Measurements from ENCODE around the gene ARHGAP42.

Gene ARHGAP42

DNA sequence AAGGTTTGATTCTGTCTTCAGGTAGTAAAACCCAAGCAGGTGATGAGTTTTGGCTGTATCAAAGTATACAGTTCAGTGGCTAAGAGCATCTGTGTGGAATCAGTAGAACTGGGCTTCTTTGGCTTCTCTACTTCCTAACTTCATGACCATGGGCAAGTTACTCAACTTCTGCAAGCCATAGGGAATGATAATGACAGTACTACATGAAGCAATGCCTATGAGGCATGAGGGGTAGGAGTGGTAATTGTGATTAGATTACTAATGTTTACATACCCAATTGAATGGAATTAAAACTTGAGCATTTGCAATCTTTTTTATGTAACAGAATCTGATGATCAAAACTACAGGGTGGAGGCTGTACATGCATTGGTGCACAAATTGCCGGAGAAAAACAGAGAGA lies 278.3 kb downstream of the ARHGAP42 start:
- no peaks in the 10 kb centered on the region for H4K20me1 ChIP-seq (ENCODE audit: low read depth, low read length)
- H3F3A ChIP-seq (ENCODE audit: insufficient read depth) = no peaks in the 10 kb centered on the region
- no peak overlapping the region for H2AFZ ChIP-seq (ENCODE audit: low read depth, low read length, severe bottlenecking)
- TF ChIP-seq CTCF (IDR thresholded peaks at IDR 0.05; ENCODE audit: insufficient read depth, low read length, poor library complexity, severe bottlenecking) (no peak), EZH2phosphoT487 (conservative IDR thresholded peaks at IDR 0.05; ENCODE audit: low read length) (no peak)
- no peak overlapping the region for H3K9ac ChIP-seq (ENCODE audit: low read length)
- no peak overlapping the region for H3K4me2 ChIP-seq (ENCODE audit: low read depth, low read length, poor library complexity, severe bottlenecking)
- no peaks in the 10 kb centered on the region for H3K9me3 ChIP-seq (ENCODE audit: insufficient read depth, low read length)
- no peaks in the 10 kb centered on the region for H3K36me3 ChIP-seq (ENCODE audit: low read length)
- no peak overlapping the region for H3K27ac ChIP-seq (ENCODE audit: low read depth, low read length)
- H3K79me2 ChIP-seq (ENCODE audit: insufficient read depth, low read length) = no peaks in the 10 kb centered on the region
- H3K9me2 ChIP-seq (replicated peaks; ENCODE audit: insufficient read depth, low read length) = no peaks in the 10 kb centered on the region
- H3K27me3 ChIP-seq (ENCODE audit: low read length) = no peaks in the 10 kb centered on the region
- no peak overlapping the region for H3K4me3 ChIP-seq (ENCODE audit: insufficient read depth, low read length, poor library complexity, severe bottlenecking)

DNA sequence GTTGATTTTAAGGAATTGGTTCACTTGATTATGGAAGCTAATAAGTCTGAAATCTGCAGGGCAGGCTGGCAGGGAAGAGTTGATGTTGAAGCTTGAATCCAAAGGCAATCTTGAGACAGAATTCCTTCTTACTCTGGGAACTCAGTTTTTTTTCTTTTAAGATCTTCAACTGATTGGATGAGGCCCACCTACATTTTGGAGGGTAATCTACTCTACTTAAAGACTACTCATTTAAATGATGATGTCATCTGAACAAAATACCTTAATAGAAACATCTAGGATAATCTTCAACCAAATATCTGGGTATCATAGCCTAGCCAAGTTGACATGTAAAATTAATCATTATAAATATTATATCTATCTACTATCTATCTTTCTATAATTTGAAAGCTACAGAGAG lies 279.3 kb downstream of the ARHGAP42 start:
- H3K27me3 ChIP-seq (ENCODE audit: low read length) = no peaks in the 10 kb centered on the region
- no peaks in the 10 kb centered on the region for H3K9me2 ChIP-seq (replicated peaks; ENCODE audit: insufficient read depth, low read length)
- no peak overlapping the region for H3K27ac ChIP-seq (ENCODE audit: low read depth, low read length)
- no peak overlapping the region for H3K9ac ChIP-seq (ENCODE audit: low read length)
- H3K79me2 ChIP-seq (ENCODE audit: insufficient read depth, low read length) = no peaks in the 10 kb centered on the region
- H3F3A ChIP-seq (ENCODE audit: insufficient read depth) = no peaks in the 10 kb centered on the region
- TF ChIP-seq EZH2phosphoT487 (conservative IDR thresholded peaks at IDR 0.05; ENCODE audit: low read length) = no peak
- TF ChIP-seq CTCF (IDR thresholded peaks at IDR 0.05; ENCODE audit: insufficient read depth, low read length, poor library complexity, severe bottlenecking) = no peak
- no peak overlapping the region for H3K4me3 ChIP-seq (ENCODE audit: insufficient read depth, low read length, poor library complexity, severe bottlenecking)
- no peaks in the 10 kb centered on the region for H4K20me1 ChIP-seq (ENCODE audit: low read depth, low read length)
- no peaks in the 10 kb centered on the region for H3K9me3 ChIP-seq (ENCODE audit: insufficient read depth, low read length)
- no peaks in the 10 kb centered on the region for H3K36me3 ChIP-seq (ENCODE audit: low read length)
- H3K4me2 ChIP-seq (ENCODE audit: low read depth, low read length, poor library complexity, severe bottlenecking) = no peak overlapping the region
- H2AFZ ChIP-seq (ENCODE audit: low read depth, low read length, severe bottlenecking) = no peak overlapping the region

GRCh38 chr11:100969008-100969407 lies 281.9 kb downstream of the ARHGAP42 start:
- Histone ChIP-seq H3K4me2 (ENCODE audit: low read depth, low read length, poor library complexity, severe bottlenecking) (no peak overlapping the region), H2AFZ (ENCODE audit: low read depth, low read length, severe bottlenecking) (no peak overlapping the region), H3K27ac (ENCODE audit: low read depth, low read length) (no peak overlapping the region), H3K27me3 (ENCODE audit: low read length) (no peaks in the 10 kb centered on the region), H3K9me3 (ENCODE audit: insufficient read depth, low read length) (no peaks in the 10 kb centered on the region), H4K20me1 (ENCODE audit: low read depth, low read length) (no peaks in the 10 kb centered on the region), H3K9me2 (replicated peaks; ENCODE audit: insufficient read depth, low read length) (no peaks in the 10 kb centered on the region), H3K9ac (ENCODE audit: low read length) (no peak overlapping the region), H3K36me3 (ENCODE audit: low read length) (no peaks in the 10 kb centered on the region), H3K79me2 (ENCODE audit: insufficient read depth, low read length) (no peaks in the 10 kb centered on the region), H3F3A (ENCODE audit: insufficient read depth) (no peaks in the 10 kb centered on the region), H3K4me3 (ENCODE audit: insufficient read depth, low read length, poor library complexity, severe bottlenecking) (no peak overlapping the region)
- TF ChIP-seq CTCF (IDR thresholded peaks at IDR 0.05; ENCODE audit: insufficient read depth, low read length, poor library complexity, severe bottlenecking) (no peak), EZH2phosphoT487 (conservative IDR thresholded peaks at IDR 0.05; ENCODE audit: low read length) (no peak)

Data from SU-DHL-6 (cell line).